Activated CD4-positive, alpha-beta T cell treated with anti-CD3 and anti-CD28 coated beads, Interleukin-2, amount 50 U/mL, for 24 hours (primary cell): Measurements from ENCODE around the gene KLC1.
A peak's percentile ranks its signal among the peaks of the same experiment; 100 is the strongest.

Experiments
- DNase-seq, 2 donors: peaks; one replicate each; pipeline ENCODE4 v3.0.0-alpha.2; 2020; ENCODE audit warnings: low read depth in 1 of 2, low spot score in 1 of 2

KLC1 gene

DNA sequence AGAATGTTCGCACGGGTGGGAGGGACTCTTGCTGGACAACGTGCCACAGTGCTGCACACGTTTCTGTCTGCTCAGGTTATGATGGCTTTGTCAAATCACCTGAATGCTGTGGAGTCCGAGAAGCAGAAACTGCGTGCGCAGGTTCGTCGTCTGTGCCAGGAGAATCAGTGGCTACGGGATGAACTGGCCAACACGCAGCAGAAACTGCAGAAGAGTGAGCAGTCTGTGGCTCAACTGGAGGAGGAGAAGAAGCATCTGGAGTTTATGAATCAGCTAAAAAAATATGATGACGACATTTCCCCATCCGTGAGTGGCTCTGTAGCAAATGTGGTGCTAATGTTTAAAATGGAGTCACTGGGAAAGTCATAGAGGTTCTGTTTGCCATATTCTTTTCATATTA, 28.5 kb downstream of the KLC1 start:
- DNase-seq: no peak

DNA sequence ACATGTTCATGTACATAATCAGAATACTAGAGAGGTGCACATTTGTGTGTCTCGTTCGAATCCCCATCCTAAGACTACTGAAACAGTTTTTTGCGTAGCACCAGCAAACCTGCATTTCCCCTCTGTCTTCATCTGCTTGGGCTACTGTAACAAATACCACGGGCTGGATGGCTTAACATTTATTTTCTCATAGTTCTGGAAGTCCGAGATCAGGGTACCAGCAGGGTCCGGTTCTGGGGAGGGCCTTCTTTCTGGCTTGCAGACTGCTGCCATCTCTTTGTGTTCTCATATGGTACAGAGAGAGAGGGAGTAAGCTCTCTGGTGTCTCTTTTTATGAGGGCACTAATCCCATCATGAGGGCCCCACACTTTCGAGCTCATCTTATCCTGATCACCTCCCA, 30.6 kb downstream of the KLC1 start:
- no peak for DNase-seq

DNA sequence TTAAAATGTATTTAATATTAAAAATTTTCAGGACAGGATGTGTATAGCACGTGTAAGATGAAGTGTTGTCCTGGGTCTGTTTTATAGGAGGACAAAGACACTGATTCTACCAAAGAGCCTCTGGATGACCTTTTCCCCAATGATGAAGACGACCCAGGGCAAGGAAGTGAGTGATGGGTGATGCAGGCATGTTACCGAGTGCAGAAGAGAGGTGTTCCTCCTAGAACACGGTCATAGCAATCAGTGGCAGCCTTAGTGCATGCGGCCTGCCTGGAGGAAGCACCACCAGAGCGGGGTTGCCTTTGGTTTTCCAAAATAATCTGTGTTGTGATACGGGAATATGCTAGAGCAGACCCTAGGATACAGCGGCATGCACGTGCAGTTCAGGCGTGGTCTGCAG, 33.0 kb downstream of the KLC1 start:
- DNase-seq: no peak

DNA sequence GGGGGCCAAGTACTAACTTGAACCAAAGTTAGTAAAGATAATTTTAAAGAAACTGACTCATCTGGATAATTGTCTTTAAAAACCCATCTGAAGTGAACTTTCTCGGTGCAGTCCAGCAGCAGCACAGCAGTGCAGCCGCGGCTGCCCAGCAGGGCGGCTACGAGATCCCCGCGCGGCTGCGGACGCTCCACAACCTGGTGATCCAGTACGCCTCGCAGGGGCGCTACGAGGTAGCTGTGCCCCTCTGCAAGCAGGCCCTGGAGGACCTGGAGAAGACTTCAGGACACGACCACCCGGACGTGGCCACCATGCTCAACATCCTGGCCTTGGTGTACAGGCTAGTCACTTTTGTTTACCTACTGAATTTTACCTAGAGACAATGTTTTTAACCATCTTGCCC, 33.6 kb downstream of the KLC1 start:
- no peak for DNase-seq

DNA sequence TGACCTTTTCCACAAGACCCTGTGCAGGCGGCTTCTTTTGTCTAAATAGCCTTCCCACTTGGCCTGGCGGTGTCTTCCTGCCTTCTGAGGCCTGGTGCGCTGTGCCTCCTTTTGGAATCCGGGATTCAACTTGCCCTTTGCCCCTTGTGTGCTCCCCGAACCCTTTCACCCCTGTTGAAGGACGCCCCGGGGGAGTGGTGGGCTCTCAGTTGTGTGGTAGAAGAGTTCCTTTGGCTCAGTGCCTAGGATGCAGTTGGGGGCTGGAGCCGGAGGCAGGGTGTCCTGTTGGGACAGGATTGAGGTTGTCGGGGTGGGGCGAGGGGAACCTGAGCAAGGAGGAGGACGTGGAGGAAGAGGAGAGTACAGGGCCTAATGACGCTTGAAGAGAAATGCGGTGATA, 34.5 kb downstream of the KLC1 start:
- DNase-seq: no peak

DNA sequence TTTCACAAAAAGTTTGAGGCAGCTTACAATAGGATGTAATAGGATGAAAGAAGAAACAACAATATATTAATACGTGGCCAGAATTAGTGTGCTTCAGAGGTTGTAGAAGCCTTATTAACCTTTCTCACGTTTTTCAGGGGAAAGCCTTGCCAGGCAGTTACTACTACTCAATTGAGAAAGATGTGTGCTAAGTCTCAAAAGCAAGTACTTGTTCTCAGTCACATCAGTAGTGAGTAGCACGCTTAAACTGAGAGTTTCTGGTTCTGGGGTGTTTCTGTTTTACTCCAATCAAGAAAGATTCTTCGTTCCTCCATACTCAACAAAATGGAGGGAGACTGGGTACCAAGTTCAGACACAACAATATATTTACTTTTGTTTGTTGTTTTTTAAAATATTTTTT, 38.7 kb downstream of the KLC1 start:
- no peak for DNase-seq

DNA sequence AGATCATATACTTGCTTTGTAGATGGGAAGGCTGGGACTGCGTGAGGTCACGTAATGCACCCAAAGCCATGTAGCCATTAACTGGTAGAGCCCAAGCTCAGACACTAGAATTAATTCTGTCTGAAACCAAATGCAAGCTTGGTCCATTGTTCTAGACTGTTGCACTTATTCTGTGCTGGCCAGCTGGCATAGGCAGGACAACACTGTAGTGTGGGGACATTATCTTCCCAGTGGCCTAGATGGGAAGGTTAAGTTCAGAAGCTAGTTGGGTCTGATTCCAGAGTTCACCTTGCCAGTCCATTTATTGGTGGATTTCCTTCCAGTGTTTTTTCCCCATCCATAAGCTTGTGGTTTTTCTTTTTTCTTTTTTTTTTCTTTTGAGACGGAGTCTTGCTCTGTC, 39.1 kb downstream of the KLC1 start:
- no peak for DNase-seq

DNA sequence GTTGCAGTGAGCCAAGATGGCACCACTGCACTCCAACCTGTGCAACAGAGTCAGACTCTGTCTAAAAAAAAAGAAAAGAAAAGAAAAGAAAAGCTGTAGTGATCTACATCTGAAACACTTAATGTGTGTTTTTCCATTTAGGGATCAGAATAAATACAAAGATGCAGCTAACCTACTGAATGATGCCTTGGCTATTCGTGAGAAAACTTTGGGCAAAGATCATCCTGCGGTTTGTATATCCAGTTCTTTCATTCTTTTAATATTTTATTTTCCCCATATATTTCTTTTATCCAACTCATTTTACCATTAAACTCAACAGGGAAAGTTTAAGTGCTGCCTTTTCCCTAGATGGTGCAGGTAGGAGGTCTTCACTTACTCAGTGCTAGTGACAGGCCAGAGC, 40.4 kb downstream of the KLC1 start:
- no peak for DNase-seq

DNA sequence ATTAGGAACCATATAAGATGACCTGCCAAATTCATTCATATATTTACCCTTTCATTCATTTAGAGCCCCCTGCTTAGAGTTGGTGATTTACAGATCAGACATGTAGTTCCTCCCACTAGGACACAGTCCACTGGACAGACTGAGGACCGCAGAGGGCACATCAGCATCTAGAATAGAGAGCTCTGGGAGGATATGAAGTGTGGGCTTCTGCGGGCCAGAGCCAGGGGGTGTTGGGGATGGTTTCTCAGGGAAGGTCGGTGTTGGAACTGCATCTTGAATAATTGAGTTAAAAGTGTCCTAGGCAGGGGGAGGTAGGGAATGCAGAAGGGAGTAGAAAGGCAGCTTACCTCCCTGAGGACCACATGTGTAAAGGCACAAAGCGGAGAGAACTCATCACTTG, 42.9 kb downstream of the KLC1 start:
- no peak for DNase-seq

DNA sequence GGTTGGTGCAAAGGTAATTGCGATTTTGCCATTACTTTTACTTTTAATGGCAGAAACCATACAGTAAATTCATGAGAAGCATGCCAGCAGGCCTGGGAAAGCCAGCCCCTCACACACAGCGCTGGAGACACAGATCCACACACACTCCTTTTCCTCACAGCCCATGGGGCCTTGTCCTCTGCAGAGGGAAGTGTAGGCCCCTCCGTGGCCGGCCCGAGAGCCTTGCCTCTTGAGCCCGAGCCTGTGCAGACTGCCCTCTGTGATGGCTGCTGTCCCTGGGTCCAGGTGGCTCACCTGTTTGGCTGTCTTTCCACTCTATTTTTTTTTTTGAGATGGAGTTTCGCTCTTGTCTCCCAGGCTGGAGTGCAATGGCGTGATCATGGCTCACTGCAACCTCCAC, 46.9 kb downstream of the KLC1 start:
- no peak for DNase-seq

DNA sequence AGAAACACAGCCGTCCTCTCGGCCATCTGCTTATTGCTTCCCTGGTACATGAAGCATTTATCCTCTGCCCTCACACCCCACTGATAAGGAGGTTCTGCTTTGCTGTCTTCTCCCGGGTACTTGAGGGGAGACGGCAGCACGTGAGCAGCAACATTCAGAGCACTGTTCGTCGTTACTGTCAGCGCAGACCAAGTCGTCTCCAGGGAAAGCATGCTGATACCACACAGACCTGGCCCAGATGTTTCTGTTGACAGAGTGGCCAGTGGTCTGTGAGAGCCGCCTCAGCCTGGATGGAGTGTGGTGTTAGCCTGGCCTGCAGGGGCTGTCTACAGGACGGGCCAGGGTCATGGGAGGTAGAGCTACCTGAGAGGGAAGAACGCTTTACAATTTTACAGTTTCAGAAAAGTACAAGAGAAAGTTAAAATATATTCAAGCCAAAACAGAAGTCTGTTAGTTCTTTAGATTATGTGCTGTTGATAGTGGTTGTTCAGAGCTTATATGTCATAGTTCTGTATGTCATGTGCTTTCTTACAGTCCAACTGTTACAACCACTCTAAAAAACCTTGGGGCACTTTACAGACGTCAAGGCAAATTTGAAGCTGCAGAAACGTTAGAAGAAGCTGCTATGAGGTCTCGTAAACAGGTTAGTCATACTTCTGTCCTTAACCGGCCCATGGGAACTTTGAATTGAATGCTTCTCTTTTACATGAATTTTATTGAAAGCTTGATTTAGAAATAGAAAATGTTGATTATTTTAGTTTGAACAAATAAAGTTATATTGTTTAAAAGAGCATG, 48.1 kb downstream of the KLC1 start:
- no peak for DNase-seq

DNA sequence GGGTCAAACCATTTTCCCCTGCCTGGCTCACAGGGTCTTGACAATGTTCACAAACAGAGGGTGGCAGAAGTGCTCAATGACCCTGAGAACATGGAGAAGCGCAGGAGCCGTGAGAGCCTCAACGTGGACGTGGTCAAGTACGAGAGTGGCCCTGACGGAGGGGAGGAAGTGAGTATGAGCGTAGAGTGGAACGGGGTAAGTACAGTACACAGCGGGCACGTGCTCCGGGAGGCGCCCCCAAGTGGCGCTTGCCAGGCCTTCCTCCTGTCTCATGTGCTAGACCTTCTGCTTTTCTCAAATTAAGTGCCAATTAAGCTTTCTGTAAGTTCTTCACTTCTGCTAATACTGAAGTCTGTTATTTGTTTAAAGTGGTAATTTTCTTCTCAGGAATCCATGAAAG, 50.3 kb downstream of the KLC1 start:
- DNase-seq: peak in 1 of 2 donors; percentile 15

DNA sequence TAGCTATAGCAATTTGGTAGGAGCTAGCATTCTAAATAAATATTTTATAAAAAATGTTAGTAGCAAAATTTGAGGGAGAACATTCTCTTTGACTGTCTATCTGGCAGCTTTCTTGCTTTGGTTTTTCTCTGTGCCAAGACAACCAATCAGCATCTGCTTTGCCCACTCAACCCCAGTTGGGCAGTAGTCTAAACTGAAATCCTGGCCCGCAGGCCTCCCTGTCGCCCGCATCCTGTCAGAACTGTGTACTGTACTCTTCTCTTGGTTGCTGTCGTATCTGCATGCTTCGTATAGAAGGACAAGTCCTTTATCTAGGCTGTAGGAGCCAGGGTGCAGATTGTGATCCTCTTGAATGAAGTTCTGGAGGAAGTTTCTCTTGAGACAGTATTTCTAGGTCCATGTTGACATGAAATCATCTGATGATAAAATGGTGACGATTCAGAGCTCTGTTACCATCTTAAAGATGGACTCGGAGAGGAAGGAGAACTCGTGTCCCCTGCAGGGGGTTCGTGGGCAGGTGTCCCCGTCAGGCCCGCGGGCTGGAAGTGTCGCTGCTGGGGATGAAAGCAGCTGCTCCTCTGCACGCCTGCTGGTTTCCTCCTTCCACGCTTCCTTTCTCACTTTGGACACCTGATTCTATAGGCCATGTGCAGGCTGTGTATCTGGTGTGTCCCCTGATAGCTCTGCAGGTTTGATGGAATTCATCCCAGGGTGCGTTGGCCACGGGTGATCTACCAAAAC, 51.6 kb downstream of the KLC1 start:
- no peak for DNase-seq

DNA sequence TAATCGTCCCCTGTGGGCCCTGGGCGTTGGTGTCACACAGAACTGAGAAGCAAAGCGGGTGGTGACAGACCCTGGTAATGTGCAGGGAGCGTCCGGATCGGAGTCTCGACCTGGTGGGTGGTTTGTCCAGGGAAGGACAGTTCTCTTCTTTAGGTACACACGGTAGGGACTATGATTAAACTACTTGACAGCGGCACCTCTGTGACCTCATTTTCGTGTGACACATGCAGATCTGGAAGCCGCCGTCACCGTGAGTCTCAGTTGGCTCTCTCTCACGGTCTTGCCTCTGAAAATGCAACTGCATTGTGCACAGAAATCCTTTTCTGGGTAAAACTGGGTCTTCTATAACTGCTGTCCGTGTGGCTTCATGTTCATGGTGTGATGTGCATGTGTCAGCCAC, 54.1 kb downstream of the KLC1 start:
- DNase-seq: no peak

DNA sequence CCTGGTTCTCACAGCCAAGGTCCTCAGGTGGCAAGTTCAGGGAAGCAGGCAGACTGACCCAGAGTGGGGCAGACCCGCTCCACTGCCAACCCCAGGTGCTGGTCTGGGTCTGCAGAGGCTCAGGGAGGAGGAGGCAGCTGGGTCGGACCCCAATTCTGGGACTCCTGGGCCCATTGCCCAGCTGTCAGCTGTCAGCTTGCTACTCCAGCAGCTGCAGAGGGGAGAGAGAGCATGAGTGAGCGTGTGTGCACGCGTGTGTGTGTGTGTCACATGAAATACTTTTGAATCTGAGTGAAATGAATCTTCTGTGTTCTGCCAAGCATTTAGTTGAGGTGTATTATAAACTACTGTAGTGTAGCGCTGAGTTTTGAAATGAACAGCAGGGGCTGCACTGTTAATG, 55.5 kb downstream of the KLC1 start:
- DNase-seq: no peak

DNA sequence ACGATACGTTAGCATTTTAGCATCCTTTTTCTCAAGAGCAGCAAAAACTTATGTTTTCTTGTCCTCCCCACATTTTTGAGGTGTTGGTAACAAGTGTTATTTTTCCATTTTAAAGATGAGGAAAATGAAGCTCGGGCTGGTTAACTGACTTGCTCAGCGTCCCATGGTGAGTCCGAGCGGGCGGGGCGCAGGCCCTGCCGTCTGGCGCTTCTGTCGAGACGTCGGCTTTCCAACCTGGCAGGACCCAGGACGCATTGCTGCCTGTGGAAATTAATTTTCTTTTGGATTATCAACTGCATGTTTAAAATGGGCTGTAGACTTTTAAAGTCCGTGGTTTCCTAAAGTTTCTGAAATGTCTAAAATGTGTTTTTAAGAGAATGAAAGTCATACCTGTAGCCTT, 55.9 kb downstream of the KLC1 start:
- DNase-seq: no peak

DNA sequence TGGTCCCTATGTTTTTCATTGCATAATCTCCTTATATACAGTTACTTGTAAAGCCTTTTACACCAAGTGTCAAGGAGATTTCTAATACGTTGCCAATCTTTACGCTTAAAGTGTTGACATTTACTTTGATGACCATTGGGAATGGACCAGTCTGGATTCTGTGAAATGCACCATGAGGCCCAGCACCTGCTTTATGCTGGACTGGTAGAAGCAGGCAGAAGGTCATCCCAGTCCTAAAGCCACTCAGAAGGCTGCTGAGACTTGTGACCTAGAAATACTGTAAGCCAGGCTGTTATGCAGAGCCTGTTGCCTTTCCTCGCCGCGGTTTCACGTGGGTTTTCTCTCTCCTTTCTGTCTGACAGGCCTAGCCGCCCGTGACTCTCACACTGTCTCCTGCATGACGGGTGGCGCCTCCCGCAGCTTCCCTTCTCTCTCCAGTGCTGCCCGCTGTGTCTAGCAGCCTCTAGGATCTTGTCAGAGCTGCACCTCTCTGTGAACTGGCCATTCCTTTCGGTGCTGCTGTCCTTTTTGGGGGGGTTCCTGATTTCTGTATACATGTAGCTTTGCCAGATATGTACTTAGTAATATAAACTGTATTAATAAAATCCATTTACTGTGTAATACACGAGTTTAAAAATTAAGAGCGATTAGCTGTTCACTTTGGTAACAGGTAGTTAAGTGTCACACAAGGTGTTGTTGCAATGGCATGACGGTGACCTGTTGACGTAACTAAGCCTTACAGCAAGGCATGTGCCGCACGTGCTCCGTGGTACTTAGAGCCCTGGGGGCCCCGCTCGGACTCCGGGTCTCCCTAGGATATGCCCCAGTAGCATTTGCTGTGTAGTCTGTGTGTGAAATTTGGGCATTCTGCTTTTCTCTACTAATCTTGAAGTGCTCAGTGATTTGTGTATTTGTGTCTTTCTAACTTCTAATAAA, 56.5 kb downstream of the KLC1 start:
- no peak for DNase-seq

DNA sequence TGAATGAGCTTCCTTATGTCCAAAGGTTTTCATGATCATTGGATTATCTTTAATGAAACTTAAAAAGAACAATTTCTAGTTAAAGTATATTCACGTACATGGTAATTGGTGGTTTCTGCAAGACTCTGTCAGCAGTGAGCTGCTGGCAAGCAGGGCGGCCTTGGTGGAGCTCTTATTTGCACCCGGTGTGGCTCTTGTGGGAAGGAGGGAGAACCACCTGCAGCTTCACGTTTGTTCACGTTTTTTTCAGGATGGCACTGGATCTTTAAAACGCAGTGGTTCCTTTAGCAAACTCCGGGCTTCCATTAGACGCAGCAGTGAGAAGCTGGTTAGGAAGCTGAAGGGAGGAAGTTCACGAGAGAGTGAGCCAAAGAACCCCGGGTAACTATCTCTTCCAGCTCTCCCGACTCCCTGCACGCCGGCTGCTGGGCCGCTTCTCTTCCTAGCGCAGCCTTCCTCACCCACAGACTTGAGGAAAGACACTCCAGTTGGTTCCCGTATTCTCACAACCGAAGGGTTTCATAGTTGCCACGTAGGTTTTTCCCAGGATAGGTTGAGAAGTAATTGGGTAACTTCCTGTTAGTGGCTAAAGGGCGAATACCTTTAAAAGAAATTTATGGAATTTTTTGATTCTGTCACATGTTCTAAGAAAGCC, 57.9 kb downstream of the KLC1 start:
- DNase-seq: no peak

DNA sequence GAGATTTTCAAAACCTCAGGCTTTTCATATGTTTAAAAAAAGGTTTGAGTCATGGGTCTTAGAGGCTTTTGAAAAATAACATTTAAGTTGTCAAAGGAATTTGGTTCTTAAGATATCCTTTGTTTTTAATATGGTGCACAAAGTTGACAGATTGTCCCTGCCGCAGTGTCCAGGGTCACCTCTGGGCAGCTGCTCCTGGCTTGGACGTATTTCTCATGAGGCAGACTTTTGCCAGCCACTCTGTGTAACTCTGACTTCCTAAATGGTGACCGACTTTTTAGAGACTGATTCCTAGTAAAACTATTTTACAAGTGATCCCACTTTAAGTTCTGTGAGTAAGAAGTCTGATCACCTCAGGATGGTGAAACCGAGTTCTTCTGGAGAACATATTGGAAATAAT, 58.7 kb downstream of the KLC1 start:
- DNase-seq: no peak

DNA sequence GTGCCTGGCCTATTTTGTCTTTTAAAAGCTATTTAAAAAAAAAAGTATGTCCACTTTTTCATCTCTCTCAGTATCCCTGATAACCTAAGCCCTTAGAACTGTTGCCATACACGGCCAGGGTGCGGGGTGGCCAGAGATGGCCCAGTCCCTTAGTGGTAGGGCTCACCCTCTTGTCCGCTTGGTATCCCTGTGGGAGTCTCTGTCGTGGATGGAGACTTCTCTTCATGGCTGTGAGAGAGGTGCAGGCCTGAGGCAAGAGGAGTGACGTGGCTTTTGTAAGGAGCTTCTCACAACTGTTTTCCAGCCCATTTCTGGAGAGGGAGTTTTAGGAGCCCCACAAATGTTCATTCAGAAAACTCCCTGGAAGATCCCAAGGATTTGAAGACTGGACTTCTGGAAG, 59.4 kb downstream of the KLC1 start:
- DNase-seq: no peak
